Nucleus accumbens (tissue), 56 donors: Measurements from ENCODE around the gene FAM222A.
A peak's percentile ranks its signal among the peaks of the same experiment; 100 is the strongest.
"Not testable (repeated sequence)": the region's sequence is repeated elsewhere in the genome, so short reads cannot be mapped to it uniquely, and the experiment has no call there.

Experiments
- DNase-seq, 56 donors: peaks; one replicate each; lab custom pipeline; 2025; lab: John Stamatoyannopoulos, UW

FAM222A gene

GRCh38 chr12:109693160-109693559 is 20.5 kb upstream of the FAM222A start:
- DNase-seq = no peak

GRCh38 chr12:109693653-109694600 is 19.7 kb upstream of the FAM222A start:
- no peak for DNase-seq

- not testable (repeated sequence) for DNase-seq
These were observed 19.0 kb upstream of the FAM222A start for GRCh38 chr12:109694629-109695028.

GRCh38 chr12:109695416-109695815 is 18.2 kb upstream of the FAM222A start:
- no peak for DNase-seq

- DNase-seq = peak in 10 of 56 donors; percentile 2 to 31 (median 14)
These were observed 17.6 kb upstream of the FAM222A start for GRCh38 chr12:109695961-109696461.

- no peak for DNase-seq
These were observed 16.9 kb upstream of the FAM222A start for GRCh38 chr12:109696485-109697269.

- no peak for DNase-seq
These were observed 16.4 kb upstream of the FAM222A start for GRCh38 chr12:109697270-109697553.

GRCh38 chr12:109697877-109698468 is 15.7 kb upstream of the FAM222A start:
- DNase-seq = no peak

GRCh38 chr12:109698820-109699219 is 14.8 kb upstream of the FAM222A start:
- DNase-seq = no peak

GRCh38 chr12:109701064-109701463 is 12.6 kb upstream of the FAM222A start:
- DNase-seq = no peak

- DNase-seq = no peak
These were observed 11.3 kb upstream of the FAM222A start for GRCh38 chr12:109702111-109702841.

GRCh38 chr12:109703684-109704083 is 9.9 kb upstream of the FAM222A start:
- DNase-seq = no peak

GRCh38 chr12:109704371-109705098 is 9.1 kb upstream of the FAM222A start:
- DNase-seq = no peak

GRCh38 chr12:109705291-109705690 is 8.3 kb upstream of the FAM222A start:
- no peak for DNase-seq

- DNase-seq = no peak
These were observed 7.3 kb upstream of the FAM222A start for GRCh38 chr12:109706398-109706746.

- DNase-seq = peak in 3 of 56 donors; percentile 7 to 10 (median 8)
These were observed 6.7 kb upstream of the FAM222A start for GRCh38 chr12:109706747-109707469.

GRCh38 chr12:109707470-109707821 is 6.2 kb upstream of the FAM222A start:
- no peak for DNase-seq

- DNase-seq = no peak
These were observed 4.7 kb upstream of the FAM222A start for GRCh38 chr12:109708939-109709338.

GRCh38 chr12:109709401-109709991 is 4.1 kb upstream of the FAM222A start:
- peak in 20 of 56 donors; percentile 11 to 77 (median 39) for DNase-seq
